IMR-90 (cell line): ENCODE results near the gene ABLIM3.

Source experiments
- CHD1 ChIP-seq: IDR thresholded peaks from 2 replicates; pipeline ENCODE4 v1.6.1; 2012; ENCODE audit warnings: low read depth, low read length, improper control_type of control experiment
- POLR2A ChIP-seq: IDR thresholded peaks from 2 replicates; pipeline ENCODE4 v1.6.1; 2012; ENCODE audit warnings: mild to moderate bottlenecking, low read depth, low read length
- RAD21 ChIP-seq: IDR thresholded peaks from 2 replicates; pipeline ENCODE4 v1.6.1; 2012; ENCODE audit warnings: low read length, improper control_type of control experiment
- TF ChIP-seq, protein P1 (sequence below): conservative IDR thresholded peaks from 2 replicates; pipeline ENCODE4 v1.5.1; 2012; ENCODE audit warnings: mild to moderate bottlenecking, low read depth, low read length, improper control_type of control experiment

DNA sequence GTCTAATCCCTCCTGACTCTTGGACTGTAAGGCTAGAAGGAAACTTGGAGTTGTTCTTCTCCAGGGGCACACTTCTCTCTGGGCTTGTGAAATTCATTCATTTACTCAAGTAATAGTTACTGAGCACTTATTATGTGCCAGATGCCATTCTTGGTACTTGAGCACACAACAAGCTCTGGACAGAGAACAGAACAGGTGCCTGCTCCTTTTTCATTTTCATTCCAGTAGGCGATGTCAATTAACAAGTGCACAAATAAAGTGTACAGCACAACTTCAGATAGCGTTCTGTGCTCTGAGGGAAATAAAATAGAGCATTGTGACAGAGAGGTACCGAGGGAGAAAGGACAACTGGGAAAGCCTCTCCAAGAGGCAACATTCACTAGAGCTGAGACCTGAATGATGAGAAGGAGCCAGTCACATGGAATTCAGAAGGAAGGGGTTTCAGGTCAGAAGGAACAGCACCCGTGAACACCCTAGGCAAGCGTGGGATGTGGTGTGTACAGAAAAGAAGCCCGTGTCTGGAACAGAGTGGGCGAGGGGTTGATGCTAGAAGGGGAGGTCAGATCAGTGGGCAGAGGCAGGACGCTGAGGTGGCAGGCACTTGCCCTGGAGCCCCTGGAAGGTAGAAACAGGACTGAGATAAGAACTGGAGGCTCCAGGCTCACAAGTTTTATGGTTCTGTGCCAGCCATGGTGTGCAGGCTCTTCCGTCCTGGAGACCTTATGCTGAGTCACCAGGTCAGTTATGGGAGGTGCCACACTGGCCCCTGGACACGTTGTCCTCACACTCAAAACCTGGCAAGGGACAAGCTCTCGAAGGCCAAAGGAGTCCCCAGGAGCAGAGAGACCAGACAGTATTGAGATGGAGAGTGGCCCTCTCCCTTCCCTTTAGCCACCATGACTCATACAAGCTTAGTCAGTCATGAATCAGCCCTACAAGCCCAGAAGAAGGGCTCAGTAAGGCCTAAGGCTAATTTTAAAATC is 7.2 kb upstream of the ABLIM3 start:
- TF ChIP-seq RAD21 (no peak), POLR2A (0 out of 2 replicates have a peak, but pooled peaks have one; percentile 20), CHD1 (no peak)
- TF ChIP-seq, protein P1, sequence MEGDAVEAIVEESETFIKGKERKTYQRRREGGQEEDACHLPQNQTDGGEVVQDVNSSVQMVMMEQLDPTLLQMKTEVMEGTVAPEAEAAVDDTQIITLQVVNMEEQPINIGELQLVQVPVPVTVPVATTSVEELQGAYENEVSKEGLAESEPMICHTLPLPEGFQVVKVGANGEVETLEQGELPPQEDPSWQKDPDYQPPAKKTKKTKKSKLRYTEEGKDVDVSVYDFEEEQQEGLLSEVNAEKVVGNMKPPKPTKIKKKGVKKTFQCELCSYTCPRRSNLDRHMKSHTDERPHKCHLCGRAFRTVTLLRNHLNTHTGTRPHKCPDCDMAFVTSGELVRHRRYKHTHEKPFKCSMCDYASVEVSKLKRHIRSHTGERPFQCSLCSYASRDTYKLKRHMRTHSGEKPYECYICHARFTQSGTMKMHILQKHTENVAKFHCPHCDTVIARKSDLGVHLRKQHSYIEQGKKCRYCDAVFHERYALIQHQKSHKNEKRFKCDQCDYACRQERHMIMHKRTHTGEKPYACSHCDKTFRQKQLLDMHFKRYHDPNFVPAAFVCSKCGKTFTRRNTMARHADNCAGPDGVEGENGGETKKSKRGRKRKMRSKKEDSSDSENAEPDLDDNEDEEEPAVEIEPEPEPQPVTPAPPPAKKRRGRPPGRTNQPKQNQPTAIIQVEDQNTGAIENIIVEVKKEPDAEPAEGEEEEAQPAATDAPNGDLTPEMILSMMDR, result no peak
